OCI-LY3 (cell line): ENCODE measurements around the gene CCM2L.
A peak's percentile ranks its signal among the peaks of the same experiment; 100 is the strongest.

Experiments used
- H2AFZ ChIP-seq: fragments of 200-600, 300-600 bp; shearing (Covaris generic); 2 replicates; pipeline ENCODE4 v1.6.0; 2014; ENCODE audit warnings: antibody characterized with exemption, low read depth, low read length
- H3K27ac ChIP-seq: fragments of 200-600, 300-600 bp; sonication (generic); 2 replicates; pipeline ENCODE4 v1.5.1; 2014; ENCODE audit warnings: mild to moderate bottlenecking, low read length, moderate library complexity, mixed read lengths
- H3K27me3 ChIP-seq: fragments of 200-600, 300-600 bp; sonication (generic); 2 replicates; pipeline ENCODE4 v1.6.1; 2014; ENCODE audit warnings: low read depth, low read length, mixed read lengths
- H3K36me3 ChIP-seq: fragments of 200-600, 300-600 bp; sonication (generic); replicated peaks from 2 replicates; pipeline ENCODE3; 2014; ENCODE audit warnings: low read depth, low read length, mixed read lengths
- H3K4me1 ChIP-seq: fragments of 300-600, 200-600 bp; sonication (generic); 2 replicates; pipeline ENCODE4 v1.6.1; 2014; ENCODE audit warnings: low read length, mixed read lengths
- H3K4me2 ChIP-seq: fragments of 200-600, 300-600 bp; sonication (generic); 2 replicates; pipeline ENCODE4 v1.6.1; 2014; ENCODE audit warnings: low read length, mixed read lengths
- H3K4me3 ChIP-seq: fragments of 300-600, 200-600 bp; sonication (generic); 2 replicates; pipeline ENCODE4 v1.5.1; 2014; ENCODE audit warnings: antibody characterized with exemption, mild to moderate bottlenecking, low read length, moderate library complexity
- H3K79me2 ChIP-seq: fragments of 300-600, 200-600 bp; shearing (Covaris generic); 2 replicates; pipeline ENCODE4 v1.6.1; 2014; ENCODE audit warnings: mild to moderate bottlenecking, low read length, mixed read lengths
- H3K9ac ChIP-seq: fragments of 300-600, 200-600 bp; shearing (Covaris generic); 2 replicates; pipeline ENCODE4 v1.6.0; 2014; ENCODE audit warnings: mild to moderate bottlenecking, low read length, moderate library complexity
- H3K9me3 ChIP-seq: fragments of 200-600, 300-600 bp; shearing (Covaris generic); 2 replicates; pipeline ENCODE4 v1.6.1; 2014; ENCODE audit warnings: low read length, mixed read lengths; ENCODE audit not compliant: insufficient read depth
- H4K20me1 ChIP-seq: fragments of 200-600, 300-600 bp; sonication (generic); 2 replicates; pipeline ENCODE4 v1.6.1; 2016; ENCODE audit warnings: low read length, mixed read lengths; ENCODE audit not compliant: insufficient read depth
- CTCF ChIP-seq: fragments of 200-600, 300-600 bp; sonication (generic); IDR thresholded peaks from 2 replicates; pipeline ENCODE4 v1.5.1; 2014; ENCODE audit warnings: antibody characterized with exemption, low read length, low read depth
- EZH2phosphoT487 ChIP-seq: fragments of 200-600 bp; shearing (Covaris generic); IDR thresholded peaks from 2 replicates; pipeline ENCODE4 v1.6.1; 2018; ENCODE audit warnings: antibody characterized with exemption, mixed run types, low read depth

The CCM2L gene

GRCh38 chr20:32052778-32053362 lies 42.6 kb downstream of the CCM2L start:
- H3K9ac ChIP-seq = peak overlapping the region; percentile 100
- TF ChIP-seq CTCF (no peak), EZH2phosphoT487 (no peak)
- peak overlapping the region; percentile 91 for H3K27ac ChIP-seq
- no peaks in the 10 kb centered on the region for H3K27me3 ChIP-seq
- no peak overlapping the region for H2AFZ ChIP-seq
- H3K4me1 ChIP-seq = peaks cover 55% of the 10 kb centered on the region
- H3K36me3 ChIP-seq = peaks cover 39% of the 10 kb centered on the region
- peaks cover 35% of the 10 kb centered on the region for H4K20me1 ChIP-seq
- H3K4me2 ChIP-seq = peak overlapping the region; percentile 95
- peak overlapping the region; percentile 94 for H3K4me3 ChIP-seq
- H3K9me3 ChIP-seq = no peaks in the 10 kb centered on the region
- H3K79me2 ChIP-seq = peaks cover 63% of the 10 kb centered on the region

- Histone ChIP-seq H3K9ac (peak overlapping the region; percentile 100), H3K36me3 (peaks cover 42% of the 10 kb centered on the region), H3K4me3 (peak overlapping the region; percentile 94), H2AFZ (no peak overlapping the region), H3K9me3 (no peaks in the 10 kb centered on the region), H3K79me2 (peaks cover 71% of the 10 kb centered on the region), H3K4me2 (peak overlapping the region; percentile 78), H4K20me1 (peaks cover 42% of the 10 kb centered on the region), H3K27ac (peak overlapping the region; percentile 91), H3K27me3 (no peaks in the 10 kb centered on the region), H3K4me1 (peaks cover 62% of the 10 kb centered on the region)
- TF ChIP-seq EZH2phosphoT487 (no peak), CTCF (no peak)
Observed at GRCh38 chr20:32053648-32054047, 43.4 kb downstream of the CCM2L start.

- peak overlapping the region; percentile 55 for H3K27ac ChIP-seq
- peak overlapping the region; percentile 6 for H3K4me2 ChIP-seq
- no peaks in the 10 kb centered on the region for H3K27me3 ChIP-seq
Observed at GRCh38 chr20:32056708-32057483, 46.7 kb downstream of the CCM2L start.

More at GRCh38 chr20:32056708-32057483, 46.7 kb downstream of the CCM2L start:
- H3K4me1 ChIP-seq = peaks cover 62% of the 10 kb centered on the region
- no peak overlapping the region for H2AFZ ChIP-seq
- peaks cover 57% of the 10 kb centered on the region for H3K36me3 ChIP-seq
- peaks cover 63% of the 10 kb centered on the region for H4K20me1 ChIP-seq
- H3K4me3 ChIP-seq = no peak overlapping the region
- H3K79me2 ChIP-seq = peaks cover 97% of the 10 kb centered on the region
- no peak overlapping the region for H3K9ac ChIP-seq
- no peaks in the 10 kb centered on the region for H3K9me3 ChIP-seq
- TF ChIP-seq EZH2phosphoT487 = no peak
- no peak for TF ChIP-seq CTCF
